ENCODE data around the gene CLEC20A. TPM values are rescaled to one million over a fixed set of nuclear protein-coding genes. Genes with fewer than 3 reads are reported as not detected.

The CLEC20A gene
- total RNA-seq, 1 experiment from 2014 or later: not detected

GRCh38 chr1:178528228-178528952 lies 31.6 kb upstream of the CLEC20A start:
- intact Hi-C loops (cut with micrococcal nuclease; ENCODE audit: unreplicated experiment): no loop called here
- Mint-ChIP-seq H3K4me3 (ENCODE audit: unreplicated experiment) (no peak overlapping the region), H3K36me3 (ENCODE audit: insufficient read depth, unreplicated experiment) (no peaks in the 10 kb centered on the region), H3K9me3 (ENCODE audit: unreplicated experiment) (no peaks in the 10 kb centered on the region), H3K27ac (ENCODE audit: unreplicated experiment) (no peak overlapping the region), H3K4me1 (ENCODE audit: low read depth, unreplicated experiment) (peaks cover 19% of the 10 kb centered on the region), H3K27me3 (ENCODE audit: insufficient read depth, unreplicated experiment) (no peaks in the 10 kb centered on the region)
- Histone ChIP-seq H3K9me3 (no peaks in the 10 kb centered on the region), H3K4me1 (peaks cover 23% of the 10 kb centered on the region), H3K36me3 (ENCODE audit: control insufficient read depth, insufficient read depth, low read length) (no peaks in the 10 kb centered on the region), H3K4me3 (ENCODE audit: low read depth, low read length) (no peak overlapping the region), H3K27me3 (replicated peaks; ENCODE audit: control insufficient read depth, insufficient read depth, low read length) (no peaks in the 10 kb centered on the region)
- TF ChIP-seq CTCF (IDR thresholded peaks at IDR 0.05; ENCODE audit: insufficient read depth in 1 of 2, low read depth in 1 of 2, low read length in 1 of 2, severe bottlenecking in 1 of 2, unreplicated experiment in 1 of 2): no peak
- ChIA-PET POLR2A (no interaction called here), CTCF (interaction anchor here (1.2 to 2.1 kb wide), 2 partner anchors 218 to 228 kb away, joined by 3 to 11 read pairs; no protein-coding TSS in a partner anchor)
- no peak for DNase-seq
- no TSS peak for BruUV-seq (replicated peaks)

GRCh38 chr1:178527117-178527516 lies 30.4 kb upstream of the CLEC20A start:
- H3K27me3 Mint-ChIP-seq (ENCODE audit: insufficient read depth, unreplicated experiment): no peaks in the 10 kb centered on the region
- BruUV-seq (replicated peaks): no TSS peak
- CTCF ChIA-PET: interaction anchor here (0.6 to 1.0 kb wide), 5 partner anchors 8 to 476 kb away, joined by 3 read pairs; no protein-coding TSS in a partner anchor
- no peaks in the 10 kb centered on the region for H3K9me3 Mint-ChIP-seq (ENCODE audit: unreplicated experiment)
- intact Hi-C loops (cut with micrococcal nuclease; ENCODE audit: unreplicated experiment): no loop called here
- Histone ChIP-seq H3K4me1 (peaks cover 23% of the 10 kb centered on the region), H3K27me3 (replicated peaks; ENCODE audit: control insufficient read depth, insufficient read depth, low read length) (no peaks in the 10 kb centered on the region), H3K9me3 (no peaks in the 10 kb centered on the region), H3K36me3 (ENCODE audit: control insufficient read depth, insufficient read depth, low read length) (no peaks in the 10 kb centered on the region), H3K4me3 (ENCODE audit: low read depth, low read length) (no peak overlapping the region)
- peaks cover 19% of the 10 kb centered on the region for H3K4me1 Mint-ChIP-seq (ENCODE audit: low read depth, unreplicated experiment)
- no peaks in the 10 kb centered on the region for H3K36me3 Mint-ChIP-seq (ENCODE audit: insufficient read depth, unreplicated experiment)
- no peak overlapping the region for H3K27ac Mint-ChIP-seq (ENCODE audit: unreplicated experiment)
- TF ChIP-seq CTCF (IDR thresholded peaks at IDR 0.05; ENCODE audit: insufficient read depth in 1 of 2, low read depth in 1 of 2, low read length in 1 of 2, severe bottlenecking in 1 of 2, unreplicated experiment in 1 of 2): no peak
- no peak for DNase-seq
- POLR2A ChIA-PET: interaction anchor here (0.6 kb wide), 1 partner anchor 766 kb away, joined by 3 read pairs; no protein-coding TSS in a partner anchor
- H3K4me3 Mint-ChIP-seq (ENCODE audit: unreplicated experiment): no peak overlapping the region

- no peaks in the 10 kb centered on the region for H3K27me3 Mint-ChIP-seq (ENCODE audit: insufficient read depth, unreplicated experiment)
- CTCF ChIA-PET: no interaction called here
- no peak for DNase-seq
- peaks cover 8% of the 10 kb centered on the region; the same call in 1 of the 2 replicates for H3K4me1 ChIP-seq
- no peak overlapping the region for H3K4me3 ChIP-seq (ENCODE audit: low read depth, low read length)
- no peaks in the 10 kb centered on the region for H3K9me3 Mint-ChIP-seq (ENCODE audit: unreplicated experiment)
- no peaks in the 10 kb centered on the region for H3K27me3 ChIP-seq (replicated peaks; ENCODE audit: control insufficient read depth, insufficient read depth, low read length)
- no peaks in the 10 kb centered on the region for H3K9me3 ChIP-seq
- peaks cover 11% of the 10 kb centered on the region for H3K4me1 Mint-ChIP-seq (ENCODE audit: low read depth, unreplicated experiment)
- no peaks in the 10 kb centered on the region for H3K36me3 Mint-ChIP-seq (ENCODE audit: insufficient read depth, unreplicated experiment)
- POLR2A ChIA-PET: no interaction called here
- no TSS peak for BruUV-seq (replicated peaks)
- H3K36me3 ChIP-seq (ENCODE audit: control insufficient read depth, insufficient read depth, low read length): no peaks in the 10 kb centered on the region
- H3K27ac Mint-ChIP-seq (ENCODE audit: unreplicated experiment): no peak overlapping the region
- intact Hi-C loops (cut with micrococcal nuclease; ENCODE audit: unreplicated experiment): no loop called here
- TF ChIP-seq CTCF (IDR thresholded peaks at IDR 0.05; ENCODE audit: insufficient read depth in 1 of 2, low read depth in 1 of 2, low read length in 1 of 2, severe bottlenecking in 1 of 2, unreplicated experiment in 1 of 2): no peak
- H3K4me3 Mint-ChIP-seq (ENCODE audit: unreplicated experiment): no peak overlapping the region
These were observed 24.5 kb upstream of the CLEC20A start for GRCh38 chr1:178521241-178521640.

Measured in Caco-2 (cell line).